Tongue (tissue), 2 donors: Measurements from ENCODE around the gene KCNQ5. TPM values are rescaled to one million over a fixed set of nuclear protein-coding genes. Genes with fewer than 3 reads are reported as not detected.

Experiments used
- DNase-seq: peaks from one replicate; pipeline ENCODE4 v3.0.0-alpha.2; 2015
- total RNA-seq: library from RNA; depleted of rRNA; stranded (reverse); fragments of >200 nt; gene quantifications from one replicate; pipeline ENCODE4 v1.2.3, GENCODE V29; 2014

Gene KCNQ5
- total RNA-seq, 1 donor from 2014 or later = 6.5 TPM

GRCh38 chr6:72911463-72912155 lies 289.7 kb downstream of the KCNQ5 start:
- no peak for DNase-seq

DNA sequence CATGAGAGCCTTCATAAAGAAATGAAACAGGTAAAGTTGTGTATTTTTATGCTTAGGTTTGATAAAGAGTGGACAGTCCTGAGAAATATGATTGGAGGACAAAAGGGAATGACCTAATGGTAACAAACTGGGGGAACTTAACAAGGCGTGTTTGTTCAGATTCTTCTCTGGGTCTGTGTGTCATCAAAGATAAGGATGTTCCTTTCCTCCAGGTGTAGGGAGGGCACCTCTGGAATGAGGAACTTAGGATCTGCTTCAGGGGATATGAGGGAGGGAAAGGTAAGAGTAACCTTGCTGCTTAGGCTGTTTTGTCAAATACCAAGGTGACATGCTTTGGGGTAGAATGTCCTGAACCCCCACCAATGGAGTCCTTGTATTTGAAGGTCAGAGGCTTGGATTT lies 291.9 kb downstream of the KCNQ5 start:
- no peak for DNase-seq

- DNase-seq = no peak
Measured at GRCh38 chr6:72916298-72916697, 294.4 kb downstream of the KCNQ5 start.

GRCh38 chr6:72916906-72917305 lies 295.0 kb downstream of the KCNQ5 start:
- no peak for DNase-seq

- DNase-seq = no peak
Measured at GRCh38 chr6:72922401-72922800, 300.5 kb downstream of the KCNQ5 start.

DNA sequence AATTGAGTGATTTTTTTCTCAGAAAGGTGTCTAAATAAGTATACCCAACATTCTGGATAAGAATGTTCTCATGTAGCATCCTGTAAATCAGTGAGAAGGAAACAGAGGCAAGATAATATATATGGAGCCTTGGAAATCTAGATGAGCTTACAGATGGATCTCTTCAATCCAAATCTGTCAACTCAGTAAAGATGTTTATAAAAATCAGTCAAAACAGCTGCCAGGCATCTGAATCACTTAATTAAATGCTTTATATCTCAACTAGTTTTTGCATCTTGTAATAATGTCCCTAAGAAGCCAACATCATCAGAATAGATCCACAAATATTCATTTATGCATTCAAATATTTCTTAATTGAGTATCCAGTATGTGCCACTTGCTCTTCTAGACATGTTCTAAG lies 303.3 kb downstream of the KCNQ5 start:
- DNase-seq = no peak

GRCh38 chr6:72930556-72931132 lies 308.8 kb downstream of the KCNQ5 start:
- DNase-seq = no peak

DNA sequence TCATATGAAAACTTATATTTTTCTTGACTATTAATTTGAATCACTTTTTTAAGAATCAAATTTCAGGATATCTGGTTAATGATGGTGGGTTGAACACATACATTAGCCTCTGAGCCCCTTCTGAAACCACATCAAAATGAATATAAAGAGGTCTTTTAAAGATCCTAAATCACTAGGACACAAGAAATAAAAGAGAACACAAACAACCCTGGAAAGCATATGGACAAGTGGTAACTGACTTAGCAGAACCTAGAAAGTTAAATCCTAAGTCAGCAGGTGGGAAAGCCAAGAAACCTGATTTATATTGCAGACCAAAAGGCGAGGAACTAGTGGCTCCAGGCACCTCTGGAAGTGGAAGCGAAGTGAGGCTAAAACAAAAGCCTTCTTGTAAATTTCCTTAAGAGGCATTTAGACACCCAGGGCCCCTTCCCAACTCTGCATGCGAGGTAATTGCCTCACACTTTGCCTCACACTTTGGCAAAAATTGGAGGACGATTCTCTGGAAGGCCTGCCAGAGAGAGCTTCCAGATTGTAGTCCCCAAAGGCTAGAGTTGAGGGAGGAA lies 309.5 kb downstream of the KCNQ5 start:
- no peak for DNase-seq

- DNase-seq = no peak
Measured at GRCh38 chr6:72933233-72933632, 311.4 kb downstream of the KCNQ5 start.

- no peak for DNase-seq
Measured at GRCh38 chr6:72936766-72937559, 315.1 kb downstream of the KCNQ5 start.

DNA sequence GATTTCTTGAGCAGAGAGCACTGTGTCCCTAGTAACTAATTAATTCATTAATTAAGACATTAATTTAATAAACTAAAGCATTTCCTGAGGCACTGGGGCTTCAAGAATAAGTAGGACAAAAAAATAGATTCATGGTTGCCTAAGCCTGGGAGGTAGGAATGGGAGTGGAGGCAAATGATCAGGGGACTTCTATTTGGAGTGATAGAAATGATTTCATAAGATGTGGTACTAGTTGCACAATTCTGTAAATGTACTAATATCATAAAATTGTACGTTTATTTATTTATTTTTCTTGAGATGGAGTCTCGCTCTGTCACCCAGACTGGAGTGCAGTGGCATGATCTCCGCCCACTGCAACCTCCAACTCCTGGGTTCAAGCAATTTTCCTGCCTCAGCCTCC lies 316.2 kb downstream of the KCNQ5 start:
- no peak for DNase-seq

DNA sequence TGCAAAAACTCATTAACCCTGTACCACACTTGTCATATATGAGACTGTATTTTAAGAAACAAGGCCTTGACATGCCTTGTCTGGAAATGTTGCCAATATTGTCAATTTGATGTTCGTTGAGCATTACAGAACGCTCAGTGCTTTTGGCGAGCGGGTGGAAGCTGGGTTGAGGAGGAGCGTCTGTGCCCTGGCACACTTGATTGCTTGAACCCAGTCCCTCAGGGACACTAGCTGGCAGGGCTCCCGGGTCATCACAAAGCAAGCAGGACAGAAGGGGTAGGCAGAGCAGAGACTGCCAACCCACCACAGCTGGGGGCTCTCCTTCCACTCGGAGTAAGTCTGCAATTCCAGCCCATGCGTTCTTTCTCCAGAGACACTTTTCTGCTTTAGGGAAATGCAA lies 317.1 kb downstream of the KCNQ5 start:
- DNase-seq = no peak

GRCh38 chr6:72940265-72940664 lies 318.4 kb downstream of the KCNQ5 start:
- no peak for DNase-seq

DNA sequence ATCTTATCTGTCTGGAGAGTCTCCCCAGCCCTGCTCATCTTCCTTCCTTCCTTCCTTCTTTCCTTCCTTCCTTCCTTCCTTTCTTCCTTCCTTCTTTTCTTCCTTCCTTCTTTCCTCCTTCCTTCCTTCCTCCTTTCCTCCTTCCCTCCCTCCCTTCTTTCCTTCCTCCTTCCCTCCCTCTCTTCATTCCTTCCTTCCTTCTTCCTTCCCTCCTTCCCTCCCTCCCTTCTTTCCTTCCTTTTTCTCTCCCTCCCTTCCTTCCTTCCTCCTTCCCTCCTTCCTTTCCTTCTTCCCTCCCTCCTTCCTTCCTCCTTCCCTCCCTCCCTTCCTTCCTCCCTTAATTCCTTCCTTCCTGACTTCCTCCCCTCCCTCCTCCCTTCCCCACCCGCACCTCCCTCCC lies 319.4 kb downstream of the KCNQ5 start:
- no peak for DNase-seq

DNA sequence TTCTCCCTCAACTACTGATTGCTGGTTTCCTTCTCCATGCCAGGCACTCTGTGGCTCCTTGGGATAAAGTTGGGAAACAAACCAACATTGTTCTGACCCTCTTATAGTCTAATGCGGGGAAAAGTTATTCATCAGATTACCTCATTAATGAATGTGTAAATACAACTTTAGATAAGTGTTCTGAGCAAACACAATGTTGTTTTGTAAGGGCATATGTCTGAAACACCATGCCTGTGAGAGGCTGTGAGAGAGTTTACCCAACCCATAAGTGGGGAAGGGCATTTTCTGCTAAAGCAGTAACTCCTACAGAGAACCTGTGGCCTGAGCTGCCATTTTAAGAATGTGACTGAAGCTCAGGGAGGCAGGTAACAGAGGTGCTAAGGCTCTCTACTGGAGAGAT lies 319.9 kb downstream of the KCNQ5 start:
- no peak for DNase-seq

- no peak for DNase-seq
Measured at GRCh38 chr6:72943699-72944098, 321.8 kb downstream of the KCNQ5 start.

GRCh38 chr6:72944660-72945059 lies 322.8 kb downstream of the KCNQ5 start:
- no peak for DNase-seq

DNA sequence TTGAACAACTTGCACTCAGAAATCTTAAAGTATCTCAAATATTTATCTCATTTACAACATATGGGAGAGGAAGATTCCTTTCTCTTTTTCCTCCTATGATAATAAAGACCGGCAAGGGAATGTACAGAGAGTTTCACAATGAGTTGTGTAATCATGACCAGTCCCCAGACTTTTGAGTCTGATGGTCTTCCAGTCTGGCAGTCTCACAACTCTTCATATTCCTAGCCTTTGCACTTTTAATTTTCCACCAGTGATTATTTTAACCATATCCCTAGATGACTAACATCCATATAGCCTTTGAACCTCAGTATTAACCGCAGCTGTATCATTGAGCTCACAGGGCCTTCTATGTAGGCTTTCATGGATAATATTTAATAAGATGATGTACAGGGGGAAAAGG lies 324.9 kb downstream of the KCNQ5 start:
- DNase-seq = no peak

GRCh38 chr6:72947534-72947933 lies 325.7 kb downstream of the KCNQ5 start:
- DNase-seq = no peak

DNA sequence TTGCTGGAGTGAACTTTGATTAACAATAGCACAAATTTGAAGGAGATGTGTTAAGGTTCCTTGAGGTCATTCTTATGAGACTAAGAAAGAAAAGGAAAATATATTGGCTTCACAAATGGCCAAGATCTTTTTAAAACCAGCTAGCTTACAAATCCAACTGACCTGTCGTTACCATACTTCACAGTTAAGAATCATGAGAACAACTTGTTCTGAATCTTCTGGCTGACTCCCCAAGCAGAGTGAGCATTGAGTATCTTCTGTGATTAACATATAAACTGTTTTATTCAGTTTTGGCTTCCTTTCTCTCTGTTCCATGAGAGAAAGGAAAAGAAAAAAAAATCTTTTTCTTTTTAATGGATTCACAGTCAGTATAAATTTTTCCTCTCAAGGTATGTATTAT lies 326.3 kb downstream of the KCNQ5 start:
- DNase-seq = no peak

DNA sequence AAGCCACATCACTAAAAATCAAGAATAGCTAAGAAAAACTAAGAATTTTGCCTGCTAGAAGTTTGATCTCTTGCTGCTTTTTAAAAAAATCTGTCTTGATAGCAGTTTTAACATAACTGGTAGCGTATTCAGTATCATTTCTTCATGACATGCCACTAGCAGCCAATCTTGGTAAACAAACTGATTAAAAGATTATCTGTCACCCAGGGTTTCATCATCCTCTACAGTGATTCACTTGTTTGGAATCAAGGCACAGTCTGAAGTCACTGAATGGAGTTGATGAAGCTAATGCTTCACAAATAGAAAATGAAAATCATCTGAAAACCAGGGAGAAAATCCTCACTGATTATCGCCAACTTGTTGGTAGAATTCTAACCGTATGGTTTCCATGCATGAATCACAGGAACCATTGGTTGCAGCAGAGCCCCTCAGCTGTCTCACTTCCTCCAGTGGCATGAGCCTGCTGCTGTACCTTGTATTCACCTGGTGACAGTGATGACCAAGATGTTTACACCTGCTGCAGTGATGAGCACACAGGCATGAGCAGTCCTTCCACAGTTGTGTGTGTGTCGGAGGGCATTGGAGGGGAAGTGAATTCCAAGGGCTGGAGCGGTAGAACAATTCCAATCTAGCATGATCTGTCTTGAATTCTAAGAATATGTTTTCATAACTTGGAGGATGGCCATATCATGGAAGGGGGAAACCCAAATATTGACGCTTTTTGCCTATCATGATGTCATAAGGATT lies 328.4 kb downstream of the KCNQ5 start:
- no peak for DNase-seq

- DNase-seq = no peak
Measured at GRCh38 chr6:72952808-72953630, 331.2 kb downstream of the KCNQ5 start.
